Activated naive CD8-positive, alpha-beta T cell treated with anti-CD3 and anti-CD28 coated beads, Interleukin-2, amount 50 U/mL, for 16 hours (primary cell): ENCODE data around the gene PCYOX1L.

Experiments
- DNase-seq: peaks from one replicate; pipeline ENCODE4 v3.0.0-alpha.2; 2020; ENCODE audit warnings: low read depth, low spot score

Gene PCYOX1L, protein sequence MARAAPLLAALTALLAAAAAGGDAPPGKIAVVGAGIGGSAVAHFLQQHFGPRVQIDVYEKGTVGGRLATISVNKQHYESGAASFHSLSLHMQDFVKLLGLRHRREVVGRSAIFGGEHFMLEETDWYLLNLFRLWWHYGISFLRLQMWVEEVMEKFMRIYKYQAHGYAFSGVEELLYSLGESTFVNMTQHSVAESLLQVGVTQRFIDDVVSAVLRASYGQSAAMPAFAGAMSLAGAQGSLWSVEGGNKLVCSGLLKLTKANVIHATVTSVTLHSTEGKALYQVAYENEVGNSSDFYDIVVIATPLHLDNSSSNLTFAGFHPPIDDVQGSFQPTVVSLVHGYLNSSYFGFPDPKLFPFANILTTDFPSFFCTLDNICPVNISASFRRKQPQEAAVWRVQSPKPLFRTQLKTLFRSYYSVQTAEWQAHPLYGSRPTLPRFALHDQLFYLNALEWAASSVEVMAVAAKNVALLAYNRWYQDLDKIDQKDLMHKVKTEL

DNA sequence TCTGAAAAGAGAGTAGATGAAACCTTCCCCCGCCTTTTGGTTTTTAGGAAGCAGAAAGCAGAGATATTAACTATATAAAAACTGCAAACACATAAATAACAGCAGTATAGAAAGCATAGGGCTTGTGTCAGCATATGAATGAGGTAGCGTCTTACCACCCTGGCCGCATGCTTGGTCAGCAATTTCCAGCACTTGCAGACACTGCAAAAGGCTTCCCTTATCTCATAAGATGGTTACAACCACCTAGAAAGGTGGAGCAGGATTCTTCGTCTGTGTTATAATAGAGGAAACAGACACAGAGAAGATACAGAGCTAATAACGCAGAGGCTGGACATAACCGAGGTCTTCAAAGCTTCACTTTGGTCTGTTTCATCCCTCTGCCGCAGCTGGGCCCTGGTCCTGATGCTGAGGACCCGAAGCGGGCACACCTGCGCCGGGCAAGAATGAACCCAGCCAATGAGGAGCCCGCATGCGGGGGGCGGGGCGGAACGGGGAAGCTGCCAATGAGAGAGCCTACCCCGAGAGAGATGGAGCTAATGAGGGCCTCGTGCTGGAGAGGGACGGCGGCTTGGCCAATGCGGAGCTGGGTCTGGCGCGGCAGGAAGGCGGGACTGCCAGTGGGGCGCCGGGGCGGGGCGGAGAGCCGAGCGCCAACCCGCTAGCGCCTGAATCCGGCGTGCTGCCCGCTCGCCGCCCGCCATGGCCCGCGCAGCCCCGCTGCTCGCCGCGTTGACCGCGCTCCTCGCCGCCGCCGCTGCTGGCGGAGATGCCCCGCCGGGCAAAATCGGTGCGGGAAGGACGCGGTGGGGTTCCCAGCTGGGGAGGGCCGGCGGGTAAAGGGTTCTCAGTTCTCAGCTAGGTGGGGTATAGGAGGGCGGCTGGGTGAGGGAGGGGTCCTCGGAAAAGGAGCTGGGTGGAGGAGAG, at the start of gene PCYOX1L:
PCYOX1L (plus strand) TSS at position 677 of the 924 bp plus-strand sequence; CDS start at position 700, 23 bp downstream.
- peak; percentile 97 for DNase-seq

GRCh38 chr5:149309354-149309753, 48.5 kb upstream of the PCYOX1L start:
- no peak for DNase-seq

DNA sequence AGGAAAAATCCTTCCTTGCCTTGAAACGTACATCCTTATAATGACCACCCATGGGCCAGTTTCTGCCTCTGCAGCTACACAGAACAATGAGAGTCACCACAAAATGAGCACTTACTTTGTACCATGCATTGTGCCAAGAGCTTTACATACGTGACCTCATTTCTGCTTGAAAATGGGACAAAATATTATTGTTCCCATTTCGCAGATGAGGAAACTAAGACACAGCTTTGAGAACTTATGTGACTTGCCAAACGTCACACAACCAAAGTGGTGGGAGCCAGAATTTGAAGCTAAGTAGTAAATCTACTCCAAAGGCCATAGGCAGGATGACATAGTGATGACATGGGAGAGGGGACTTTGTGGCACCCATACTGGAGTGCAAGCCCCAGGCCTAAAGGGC, 47.4 kb upstream of the PCYOX1L start:
- no peak for DNase-seq

GRCh38 chr5:149310947-149311658, 46.7 kb upstream of the PCYOX1L start:
- DNase-seq: no peak

DNA sequence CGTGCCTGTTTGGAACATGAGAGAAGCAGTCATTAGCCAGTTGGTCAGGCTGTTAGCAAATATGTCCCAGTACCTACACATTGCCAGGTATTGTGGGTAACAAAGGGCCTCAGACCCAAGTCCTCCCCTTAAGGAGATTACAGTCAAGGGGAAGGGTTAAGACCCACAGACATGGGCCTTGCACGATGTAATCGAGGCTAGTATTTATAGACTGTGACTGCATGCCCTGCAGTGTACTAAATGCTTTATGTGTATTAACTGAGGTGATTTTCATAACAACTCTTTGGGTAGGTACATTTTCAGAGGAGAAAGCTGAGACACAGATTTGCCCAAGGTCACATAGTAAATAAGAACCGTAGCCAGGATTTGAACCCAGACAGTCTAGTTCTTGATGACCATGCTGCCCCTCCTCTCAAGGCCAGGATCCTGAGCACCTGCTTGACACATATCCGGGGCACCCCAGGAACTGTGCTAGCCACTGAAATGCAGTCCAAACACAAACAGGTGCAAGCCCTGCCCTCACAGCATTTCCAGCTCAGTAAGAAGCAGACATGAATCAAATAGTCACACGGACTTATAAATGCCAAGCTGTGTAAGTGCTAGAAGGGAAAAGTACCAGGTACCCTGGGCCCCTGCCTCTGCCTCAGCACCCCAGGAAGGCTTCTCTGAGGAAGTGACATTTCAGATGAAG, 44.5 kb upstream of the PCYOX1L start:
- no peak for DNase-seq

DNA sequence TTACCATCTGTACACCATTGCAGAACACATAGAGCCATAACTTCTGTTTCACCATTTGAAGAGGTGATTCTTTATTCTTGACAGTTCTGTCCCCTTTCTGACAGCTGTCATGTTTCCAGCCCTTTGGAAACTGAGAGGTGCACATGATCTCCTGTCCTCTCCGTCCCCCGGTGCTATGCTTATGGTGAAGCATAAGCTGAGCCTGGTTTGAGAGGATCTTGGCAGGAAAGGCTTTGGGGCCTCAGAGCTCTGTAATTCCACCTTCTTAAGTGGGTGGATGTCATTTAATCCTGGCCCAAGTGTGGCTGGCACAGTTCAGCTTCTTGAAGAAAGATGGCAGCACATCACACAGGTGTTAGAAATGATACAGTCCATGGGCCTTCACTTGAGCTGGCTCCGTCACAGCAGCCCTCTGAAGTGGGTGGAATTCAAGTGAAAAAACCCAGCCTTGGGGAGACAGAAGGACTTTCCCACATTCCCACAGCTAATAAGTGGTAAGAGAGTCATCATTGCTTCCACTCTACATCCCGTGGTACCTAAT, 43.2 kb upstream of the PCYOX1L start:
- no peak for DNase-seq

GRCh38 chr5:149315753-149316152, 42.1 kb upstream of the PCYOX1L start:
- no peak for DNase-seq

DNA sequence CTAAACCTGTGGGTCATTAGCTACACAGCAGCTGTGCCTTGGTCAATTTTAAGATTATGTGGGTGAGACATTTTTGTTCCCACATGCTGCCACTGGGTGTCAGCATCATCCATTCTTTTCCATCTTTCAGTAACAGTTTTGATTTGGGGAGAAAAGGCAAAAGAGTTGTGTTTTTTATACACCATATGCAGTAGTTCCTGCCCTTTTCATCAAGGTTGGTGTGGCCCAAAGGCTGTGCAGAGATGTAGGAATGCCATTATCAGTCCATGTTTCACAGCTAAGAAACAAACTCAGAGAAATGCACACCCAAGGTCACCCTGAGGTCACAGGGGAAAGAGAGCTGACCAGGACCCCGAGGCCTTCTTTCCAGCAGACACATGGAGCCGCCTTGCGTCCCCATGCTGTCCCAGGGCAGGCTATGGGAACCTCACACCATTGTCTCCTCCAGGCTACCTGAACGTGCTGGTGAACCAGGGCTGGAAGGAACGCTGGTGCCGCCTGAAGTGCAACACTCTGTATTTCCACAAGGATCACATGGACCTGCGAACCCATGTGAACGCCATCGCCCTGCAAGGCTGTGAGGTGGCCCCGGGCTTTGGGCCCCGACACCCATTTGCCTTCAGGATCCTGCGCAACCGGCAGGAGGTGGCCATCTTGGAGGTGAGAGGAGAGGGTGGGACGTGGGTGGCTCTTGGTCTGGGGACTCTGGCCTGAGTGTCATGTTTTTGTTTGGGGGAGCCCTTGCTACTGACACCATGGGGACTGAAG, 40.4 kb upstream of the PCYOX1L start:
- DNase-seq: no peak

DNA sequence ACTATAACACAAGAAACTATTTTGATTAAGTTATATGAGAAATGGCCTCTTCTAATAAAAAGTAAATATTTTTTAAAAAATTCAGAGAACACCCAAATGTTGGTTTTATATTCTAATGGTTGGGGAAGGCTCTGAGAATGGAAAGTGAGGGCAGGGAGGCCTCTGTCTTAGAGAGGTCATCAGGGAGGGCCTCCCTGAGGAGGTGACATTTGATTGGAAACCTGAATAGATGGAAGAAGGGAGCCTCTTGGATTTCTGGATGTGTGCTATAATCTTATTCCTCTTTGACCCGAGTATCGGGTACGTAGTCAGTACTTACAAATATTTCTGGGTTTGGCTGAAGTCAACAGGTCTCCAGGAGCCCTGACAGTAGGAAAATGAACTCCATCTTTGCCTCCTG, 38.7 kb upstream of the PCYOX1L start:
- no peak for DNase-seq

- no peak for DNase-seq
Observed at GRCh38 chr5:149320791-149321330, 37.0 kb upstream of the PCYOX1L start.

GRCh38 chr5:149322518-149322917, 35.3 kb upstream of the PCYOX1L start:
- no peak for DNase-seq

GRCh38 chr5:149323210-149323609, 34.6 kb upstream of the PCYOX1L start:
- no peak for DNase-seq

DNA sequence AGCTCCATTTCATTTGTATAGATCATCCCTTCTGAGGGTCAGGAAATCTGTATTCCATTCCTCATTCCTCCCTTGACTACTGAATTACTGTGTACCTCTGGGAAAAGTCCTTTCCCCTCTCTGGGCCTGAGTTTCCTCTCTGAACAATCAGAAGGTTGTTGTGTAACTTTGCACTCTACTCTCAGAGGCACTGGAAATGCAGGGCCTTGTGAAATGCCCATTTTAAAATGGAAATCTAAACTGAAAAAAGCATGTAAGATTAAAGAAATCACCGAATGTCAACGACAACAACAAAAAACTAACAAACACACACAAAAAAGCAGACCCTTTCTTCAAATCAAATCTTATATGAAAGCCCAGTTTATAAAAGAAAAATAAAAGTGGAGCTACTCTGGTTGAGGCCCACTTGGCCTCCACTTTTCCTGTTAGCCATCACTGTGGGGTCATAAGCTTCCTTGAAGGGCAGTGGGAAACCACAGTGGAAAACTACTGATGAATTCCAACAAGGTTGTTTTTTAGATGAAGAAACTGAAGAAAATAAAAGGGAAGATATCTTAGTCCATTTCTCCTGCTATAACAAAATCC, 34.1 kb upstream of the PCYOX1L start:
- no peak for DNase-seq

- no peak for DNase-seq
Observed at GRCh38 chr5:149324641-149325040, 33.2 kb upstream of the PCYOX1L start.

DNA sequence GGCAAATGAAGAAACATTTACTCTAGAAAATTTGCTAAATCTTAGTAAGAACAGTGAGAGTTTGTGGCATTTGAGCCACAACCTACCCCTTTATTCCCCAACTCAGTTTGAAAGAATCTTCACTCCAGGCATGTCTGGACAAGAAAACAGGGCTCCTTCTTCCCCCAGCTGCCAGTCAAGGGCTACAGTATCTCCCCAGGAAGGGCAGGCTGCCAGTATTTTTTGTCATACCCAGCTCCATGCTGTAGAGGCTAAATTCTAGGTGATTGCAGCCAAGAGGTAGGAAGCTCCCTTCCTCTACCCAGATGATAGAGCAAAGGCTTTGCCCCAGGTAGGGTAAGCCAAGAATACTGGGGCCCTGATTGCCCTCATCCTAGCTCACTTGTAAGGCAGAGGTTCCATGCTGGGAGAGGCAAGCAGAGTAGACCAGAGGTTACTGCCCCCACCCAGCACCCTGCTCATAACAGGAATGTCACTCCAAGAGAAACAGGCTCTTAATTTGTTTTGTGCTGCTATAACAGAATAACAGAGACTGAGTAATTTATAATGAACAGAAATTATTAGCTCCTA, 32.6 kb upstream of the PCYOX1L start:
- DNase-seq: no peak

DNA sequence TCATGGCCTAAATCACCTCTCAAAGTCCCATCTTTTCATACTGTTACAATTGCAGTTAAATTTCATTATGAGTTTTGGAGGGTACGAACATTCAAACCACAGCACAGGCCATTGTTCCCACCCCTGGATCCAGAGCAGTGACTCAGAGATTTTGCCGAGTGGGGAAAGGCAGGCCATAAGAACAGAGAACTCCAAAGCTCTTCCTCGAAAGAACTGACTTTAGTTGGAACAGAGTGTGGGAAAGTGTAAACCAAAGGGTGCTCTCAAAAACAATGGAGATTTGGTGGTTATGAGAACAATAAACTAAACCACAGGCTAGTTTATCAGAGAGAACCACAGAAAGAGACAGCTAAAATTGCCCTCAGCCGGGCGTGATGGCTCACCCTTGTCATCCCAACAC, 32.0 kb upstream of the PCYOX1L start:
- DNase-seq: no peak

DNA sequence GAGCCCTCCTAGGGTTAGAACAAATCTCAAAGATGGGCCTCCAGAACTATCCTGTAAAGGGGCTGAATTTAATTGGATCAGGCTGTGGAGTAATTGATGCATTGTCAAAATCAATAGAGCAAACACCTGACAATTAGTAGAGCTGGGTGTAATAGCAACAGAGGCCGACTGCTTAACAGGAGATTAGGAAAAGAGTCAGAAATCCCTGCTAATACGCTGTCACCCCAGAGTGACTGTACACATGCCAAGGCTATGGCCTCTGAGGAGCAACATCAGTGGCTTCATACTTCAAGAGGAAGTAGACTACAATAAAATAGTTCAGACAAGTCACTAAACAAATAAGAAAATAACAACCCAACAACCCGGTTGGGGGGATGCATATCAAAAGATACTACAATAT, 31.2 kb upstream of the PCYOX1L start:
- no peak for DNase-seq

DNA sequence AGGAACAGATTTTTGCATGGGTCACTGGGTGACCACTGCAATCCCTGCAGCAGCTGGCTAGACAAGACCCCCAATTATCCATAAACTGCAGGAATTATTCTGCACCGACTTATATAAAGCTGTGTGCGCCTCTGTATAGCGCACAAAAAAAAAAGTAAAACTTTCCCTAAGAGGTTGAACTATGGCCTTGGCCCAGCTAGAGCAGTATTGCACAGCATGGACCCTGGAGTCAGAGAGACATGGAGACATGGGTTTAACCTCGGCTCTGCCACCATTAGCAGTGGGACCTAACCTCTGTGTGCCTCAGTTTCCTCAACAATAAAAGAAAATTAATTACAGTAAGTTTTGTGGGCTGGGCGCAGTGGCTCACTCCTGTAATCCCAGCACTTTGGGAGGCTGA, 29.7 kb upstream of the PCYOX1L start:
- DNase-seq: no peak
